Stimulated activated CD4-positive, alpha-beta T cell treated with anti-CD3 and anti-CD28 coated beads, Interleukin-1b, Interleukin-23, amount 100 ng/mL, for 24 hours (primary cell): ENCODE results near the gene VIL1.

Experiments used
- DNase-seq, 4 experiments: peaks; one replicate each; pipeline ENCODE4 v3.0.0-alpha.2; 2020; ENCODE audit warnings: low read depth in 4 of 4, low spot score in 1 of 4

The VIL1 gene

GRCh38 chr2:218435003-218435982 is 16.4 kb downstream of the VIL1 start:
- DNase-seq, result no peak

DNA sequence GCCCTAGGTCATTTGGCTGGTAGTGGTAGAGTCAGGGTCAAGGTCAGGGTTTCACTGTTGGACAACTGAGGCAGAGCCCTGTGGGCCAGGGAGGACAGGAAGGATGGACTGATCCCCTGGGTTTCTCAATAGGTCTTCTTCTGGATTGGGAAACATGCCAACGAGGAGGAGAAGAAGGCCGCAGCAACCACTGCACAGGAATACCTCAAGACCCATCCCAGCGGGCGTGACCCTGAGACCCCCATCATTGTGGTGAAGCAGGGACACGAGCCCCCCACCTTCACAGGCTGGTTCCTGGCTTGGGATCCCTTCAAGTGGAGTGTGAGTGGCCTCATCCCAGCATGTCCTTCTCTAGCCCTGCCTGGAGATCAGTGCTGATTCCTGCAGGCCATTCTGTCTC is 18.1 kb downstream of the VIL1 start:
- no peak for DNase-seq

DNA sequence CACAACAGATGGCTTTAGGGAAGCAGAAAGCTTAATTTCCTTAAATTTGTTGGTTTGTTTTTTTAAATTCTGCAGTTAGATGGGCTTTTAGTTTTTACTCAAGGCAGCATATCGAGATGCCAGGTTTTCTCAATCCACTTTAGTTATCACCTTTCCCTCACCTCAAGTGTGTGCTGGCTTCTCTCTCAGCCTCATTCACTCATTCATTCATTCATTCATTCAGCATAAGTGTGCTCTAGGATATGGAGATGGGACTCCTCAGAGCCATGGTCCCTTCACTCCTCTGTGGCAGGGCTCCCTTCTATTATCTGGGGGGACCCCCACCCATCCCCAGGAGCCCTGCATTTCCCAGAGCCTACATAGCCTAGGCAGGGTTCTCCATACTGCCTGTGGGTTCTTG is 19.0 kb downstream of the VIL1 start:
- no peak for DNase-seq

DNA sequence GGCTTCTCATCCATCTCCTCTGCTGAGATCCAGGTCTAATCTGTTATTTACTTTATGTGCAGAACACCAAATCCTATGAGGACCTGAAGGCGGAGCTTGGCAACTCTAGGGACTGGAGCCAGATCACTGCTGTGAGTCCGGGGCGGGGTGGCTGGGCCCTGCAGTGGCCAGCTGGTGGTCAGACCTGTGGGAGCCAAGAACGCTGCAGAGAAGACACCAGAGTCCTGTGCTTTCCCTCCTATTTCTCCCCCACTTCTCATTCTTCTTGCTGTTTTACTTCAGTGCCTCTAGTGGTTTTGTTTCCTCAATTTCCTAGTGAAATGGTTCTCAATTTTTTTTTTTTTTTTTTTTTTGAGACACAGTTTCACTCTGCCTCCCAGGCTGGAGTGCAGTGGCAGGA is 19.7 kb downstream of the VIL1 start:
- DNase-seq, result no peak

- no peak for DNase-seq
These were observed 25.9 kb downstream of the VIL1 start for GRCh38 chr2:218444692-218445357.

- no peak for DNase-seq
These were observed 26.7 kb downstream of the VIL1 start for GRCh38 chr2:218445602-218446001.

- DNase-seq, result no peak
These were observed 27.6 kb downstream of the VIL1 start for GRCh38 chr2:218446547-218446946.

DNA sequence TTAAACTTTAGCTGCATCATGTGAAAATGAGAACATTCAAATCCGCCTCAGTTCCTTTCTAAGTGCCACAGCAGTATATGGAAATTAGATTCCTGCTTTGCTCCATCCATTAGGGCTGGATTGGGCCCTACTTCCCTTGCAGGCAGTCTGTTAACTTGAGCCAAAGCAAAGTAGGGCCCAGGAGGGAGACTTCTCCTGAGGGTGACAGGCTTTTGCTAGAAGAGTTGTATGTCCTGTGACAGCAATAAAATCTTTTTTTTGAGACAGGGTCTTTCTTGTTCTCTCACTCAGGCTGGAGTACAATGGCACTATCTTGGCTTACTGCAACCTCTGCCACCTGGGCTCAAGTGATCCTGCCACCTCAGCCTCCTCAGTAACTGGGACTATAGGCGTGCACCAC is 28.1 kb downstream of the VIL1 start:
- no peak for DNase-seq

DNA sequence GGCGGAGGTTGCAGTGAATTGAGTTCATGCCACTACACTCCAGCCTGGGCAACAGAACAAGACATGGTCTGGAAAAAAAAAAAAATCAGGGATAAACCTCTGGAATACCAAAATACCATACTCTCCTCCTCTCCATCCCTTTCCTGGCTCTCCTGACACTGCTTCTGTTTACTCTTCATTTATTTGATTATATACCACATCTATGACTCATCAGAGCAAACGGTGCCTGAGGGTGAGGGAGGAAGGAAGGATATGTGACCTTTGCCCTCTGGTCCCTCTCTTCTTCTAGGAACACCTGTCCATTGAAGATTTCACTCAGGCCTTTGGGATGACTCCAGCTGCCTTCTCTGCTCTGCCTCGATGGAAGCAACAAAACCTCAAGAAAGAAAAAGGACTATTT is 30.0 kb downstream of the VIL1 start:
- no peak for DNase-seq

GRCh38 chr2:218452079-218452478 is 33.2 kb downstream of the VIL1 start:
- DNase-seq, result no peak

GRCh38 chr2:218456849-218457248 is 37.9 kb downstream of the VIL1 start:
- no peak for DNase-seq

GRCh38 chr2:218458598-218458997 is 39.7 kb downstream of the VIL1 start:
- DNase-seq, result no peak

- DNase-seq, result no peak
These were observed 47.2 kb downstream of the VIL1 start for GRCh38 chr2:218465987-218466633.

DNA sequence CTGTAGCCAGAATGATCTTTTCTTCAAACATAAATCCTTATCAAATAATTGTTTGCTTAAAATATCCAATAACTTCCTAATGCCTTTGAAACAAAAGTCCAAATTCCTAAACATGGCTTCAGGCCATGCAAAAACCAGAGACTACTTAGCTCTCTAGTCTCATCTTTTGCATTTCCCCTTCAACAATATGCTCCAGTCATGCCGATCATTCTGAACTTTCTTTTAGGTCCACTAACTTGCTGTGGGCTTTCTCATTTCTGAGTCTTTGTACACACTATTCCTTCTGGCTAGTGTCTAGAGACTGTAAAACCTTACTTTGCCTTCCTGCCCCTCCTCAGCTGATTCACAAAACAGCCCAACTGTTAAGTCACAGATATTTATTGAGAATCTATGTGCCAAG is 51.5 kb downstream of the VIL1 start:
- no peak for DNase-seq

DNA sequence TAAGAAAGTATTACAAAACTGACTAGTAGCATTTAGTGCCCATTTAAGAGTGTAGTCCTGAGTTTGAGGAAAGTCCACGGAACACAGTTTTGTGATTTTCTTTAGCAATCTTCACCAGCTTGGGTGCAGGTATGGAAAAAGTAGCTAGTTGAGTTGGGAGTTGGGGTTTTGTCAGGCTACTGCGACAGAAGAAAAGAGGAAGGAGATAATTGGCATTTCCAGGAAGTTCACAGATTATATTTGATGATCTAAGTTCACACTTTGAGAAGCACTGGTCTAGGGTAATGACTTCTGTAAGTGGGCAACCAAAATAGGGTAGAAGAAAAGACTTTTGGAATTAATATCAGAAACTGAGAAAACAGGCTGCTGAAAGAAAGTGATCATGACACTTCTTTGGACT is 52.1 kb downstream of the VIL1 start:
- no peak for DNase-seq

GRCh38 chr2:218471982-218472381 is 53.1 kb downstream of the VIL1 start:
- DNase-seq, result no peak

DNA sequence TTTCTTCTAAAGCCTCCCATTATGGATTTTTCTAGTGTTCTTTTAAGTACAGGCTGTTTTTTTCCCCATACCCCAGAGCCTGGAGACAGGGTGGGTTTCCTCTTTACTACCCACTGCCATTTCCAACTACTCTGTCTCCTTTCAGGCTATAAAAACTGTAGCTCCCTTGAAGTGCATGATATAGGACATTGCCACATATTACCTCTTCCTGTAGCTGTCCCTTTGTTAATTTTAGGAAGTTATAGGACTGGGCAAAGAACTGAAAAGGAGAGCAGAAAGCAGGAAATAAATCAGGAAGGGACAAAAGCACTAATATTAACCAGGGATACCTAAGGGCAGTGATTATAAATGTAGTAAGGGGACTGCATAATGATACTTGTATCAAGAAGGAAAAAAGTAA is 54.1 kb downstream of the VIL1 start:
- DNase-seq, result no peak

DNA sequence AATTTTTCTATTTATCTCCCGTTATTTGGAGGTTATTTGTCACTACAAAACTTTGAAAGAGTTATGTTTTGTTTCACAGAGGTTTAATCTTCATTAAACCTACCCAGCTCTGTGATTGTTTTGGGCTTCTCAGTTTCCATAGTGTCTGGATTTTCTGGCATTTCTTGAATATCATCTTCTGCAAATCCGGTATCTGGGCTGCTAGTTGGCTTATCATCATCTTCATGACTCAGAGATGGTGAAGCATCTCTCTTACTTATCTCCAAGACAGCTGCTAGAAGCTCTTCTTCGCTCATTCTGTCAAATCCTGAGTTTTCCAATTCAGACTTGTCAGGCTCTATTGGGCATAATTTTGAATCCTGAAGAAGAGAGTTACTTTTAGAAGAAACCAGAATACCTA is 55.6 kb downstream of the VIL1 start:
- DNase-seq, result no peak

DNA sequence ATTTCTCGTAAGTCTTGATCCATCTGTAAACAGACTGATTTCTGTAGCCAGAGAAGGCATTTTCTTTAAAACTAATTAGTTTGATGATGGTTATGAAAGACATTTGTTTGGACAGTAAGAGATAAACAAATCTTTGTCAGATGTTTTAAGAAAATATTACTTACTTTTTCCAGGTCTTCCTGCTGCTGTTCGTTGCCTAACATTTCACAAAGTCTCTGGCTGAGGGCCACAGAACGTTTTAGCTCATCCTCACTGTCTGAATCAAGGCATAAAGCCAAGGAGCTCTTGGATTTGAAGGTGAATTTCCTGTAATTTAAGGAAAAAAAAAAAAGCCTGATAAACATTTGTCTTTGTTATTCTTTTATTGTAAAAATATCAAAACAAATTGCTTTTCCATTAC is 57.8 kb downstream of the VIL1 start:
- DNase-seq, result no peak

- no peak for DNase-seq
These were observed 58.3 kb downstream of the VIL1 start for GRCh38 chr2:218477247-218477646.

DNA sequence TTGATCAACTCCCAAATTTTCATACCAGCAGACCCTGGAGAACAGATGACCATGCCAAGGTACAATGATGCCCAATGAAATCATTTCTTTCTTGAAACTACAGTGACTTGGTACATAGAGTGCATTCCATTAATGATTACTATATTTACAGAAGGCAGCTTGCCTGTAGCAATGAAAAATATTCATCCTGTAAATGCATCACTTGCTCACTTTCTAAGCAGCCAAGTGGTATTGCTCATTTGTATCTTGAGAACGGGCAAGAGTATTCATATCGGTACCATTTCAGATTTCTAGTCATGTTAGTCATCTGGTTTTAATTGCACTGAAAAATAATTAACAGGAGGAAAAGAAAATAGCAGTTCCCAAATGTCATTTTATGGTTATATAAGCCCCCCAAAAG is 59.6 kb downstream of the VIL1 start:
- DNase-seq, result no peak

- DNase-seq, result no peak
These were observed 60.7 kb downstream of the VIL1 start for GRCh38 chr2:218479595-218479994.
